H1 (cell line): Measurements from ENCODE around the gene GNB1. TPM values are rescaled to one million over a fixed set of nuclear protein-coding genes. Genes with fewer than 3 reads are reported as not detected.
"Not testable (repeated sequence)": the region's sequence is repeated elsewhere in the genome, so short reads cannot be mapped to it uniquely, and the experiment has no call there.

Experiments used
- CTCF ChIA-PET: fragments of 300-600 bp; sonication (Branson Sonifier 250); formaldehyde crosslinking; loops from one replicate; lab custom pipeline; 2021; ENCODE audit not compliant: partially characterized antibody; lab: Charles Lee
- POLR2A ChIA-PET: fragments of 300-600 bp; sonication (Branson Sonifier 250); formaldehyde crosslinking; loops from one replicate; lab custom pipeline; 2021; ENCODE audit warnings: inconsistent platforms; ENCODE audit not compliant: partially characterized antibody; lab: Charles Lee
- DNase-seq, 2 experiments: peaks; one replicate each; pipeline versions ENCODE4 v3.0.0 to v3.0.0-alpha.2; 2010 to 2022; ENCODE audit warnings: low spot score in 2 of 2, low read depth in 1 of 2, mixed read lengths in 1 of 2
- FAIRE-seq: peaks from 2 replicates; lab custom pipeline; 2011; peaks lifted over from hg19 to GRCh38; lab: Jason Lieb, UNC
- H2AFZ ChIP-seq: 2 replicates; pipeline ENCODE4 v1.8.1; 2012; ENCODE audit warnings: low read length, inconsistent platforms
- H2AK5ac ChIP-seq: 2 replicates; pipeline ENCODE4 v1.6.1; 2013; ENCODE audit warnings: low read depth, low read length
- H2BK120ac ChIP-seq: replicated peaks from 2 replicates; pipeline ENCODE3; 2013; ENCODE audit warnings: low read depth, low read length, inconsistent platforms
- H2BK12ac ChIP-seq: 2 replicates; pipeline ENCODE4 v1.6.1; 2013; ENCODE audit warnings: low read depth, low read length
- H2BK15ac ChIP-seq: 2 replicates; pipeline ENCODE4 v1.6.1; 2013; ENCODE audit warnings: low read length
- H2BK20ac ChIP-seq: 2 replicates; pipeline ENCODE4 v1.6.1; 2013; ENCODE audit warnings: low read length
- H2BK5ac ChIP-seq: 2 replicates; pipeline ENCODE4 v1.6.1; 2013; ENCODE audit warnings: low read depth, low read length
- H3K14ac ChIP-seq: 2 replicates; pipeline ENCODE4 v1.6.1; 2013; ENCODE audit warnings: inconsistent platforms; ENCODE audit not compliant: insufficient read length
- H3K18ac ChIP-seq: 2 replicates; pipeline ENCODE4 v1.6.1; 2013; ENCODE audit warnings: low read length; ENCODE audit errors: extremely low read depth
- H3K23ac ChIP-seq: 2 replicates; pipeline ENCODE4 v1.6.1; 2013; ENCODE audit warnings: inconsistent platforms; ENCODE audit not compliant: insufficient read length
- H3K23me2 ChIP-seq: 2 replicates; pipeline ENCODE4 v1.6.1; 2013; ENCODE audit warnings: low read depth, low read length
- H3K27ac ChIP-seq: 2 replicates; pipeline ENCODE4 v1.6.1; 2011; ENCODE audit warnings: low read depth, low read length, inconsistent platforms
- H3K27me3 ChIP-seq, 4 experiments: replicated peaks in 1 of 4; 1 replicate in 1 of 4; 2 replicates in 3 of 4; pipeline versions ENCODE4 v1.6.1 to v1.8.1; 2011 to 2013; ENCODE audit warnings: low read length in 3 of 4, mild to moderate bottlenecking in 3 of 4, inconsistent platforms in 2 of 4, mixed read lengths in 2 of 4, moderate library complexity in 1 of 4; ENCODE audit not compliant: control insufficient read depth in 3 of 4, insufficient read depth in 3 of 4; ENCODE audit errors: extremely low read depth in 1 of 4
- H3K36me3 ChIP-seq, 4 experiments: 2 replicates each; pipeline versions ENCODE4 v1.6.1 to v1.8.1; 2011 to 2013; ENCODE audit warnings: mild to moderate bottlenecking in 4 of 4, low read length in 3 of 4, moderate library complexity in 2 of 4, control low read depth in 1 of 4, inconsistent platforms in 1 of 4; ENCODE audit not compliant: insufficient read depth in 4 of 4, control insufficient read depth in 2 of 4
- H3K4ac ChIP-seq: replicated peaks from 2 replicates; pipeline ENCODE3; 2013; ENCODE audit warnings: low read length, low read depth, mixed read lengths, inconsistent platforms; ENCODE audit not compliant: insufficient read length
- H3K4me1 ChIP-seq, 4 experiments: replicated peaks in 1 of 4; 1 replicate in 1 of 4; 2 replicates in 3 of 4; pipeline versions ENCODE4 v1.6.1 to v1.8.1; 2011 to 2013; ENCODE audit warnings: low read length in 3 of 4, inconsistent platforms in 2 of 4, mixed read lengths in 1 of 4; ENCODE audit not compliant: insufficient read depth in 4 of 4, control insufficient read depth in 3 of 4
- H3K4me2 ChIP-seq, 2 experiments: 2 replicates each; pipeline versions ENCODE4 v1.6.1 to v1.8.1; 2011 to 2013; ENCODE audit warnings: low read depth in 2 of 2, low read length in 2 of 2, control low read depth in 1 of 2, inconsistent platforms in 1 of 2, mild to moderate bottlenecking in 1 of 2; ENCODE audit not compliant: insufficient read depth in 1 of 2
- H3K4me3 ChIP-seq, 4 experiments: fragments of 200-600, 300-600 bp in 1 of 4; sonication (generic), shearing (Covaris generic), sonication (Bioruptor Twin) in 1 of 4; 2 replicates each; pipeline versions ENCODE4 v1.5.1 to v1.8.1; 2011 to 2016; ENCODE audit warnings: low read length in 4 of 4, low read depth in 3 of 4, control low read depth in 2 of 4, inconsistent platforms in 2 of 4, mild to moderate bottlenecking in 2 of 4, mixed read lengths in 1 of 4, moderate library complexity in 1 of 4; ENCODE audit not compliant: insufficient read depth in 2 of 4; ENCODE audit errors: extremely low read depth in 1 of 4
- H3K56ac ChIP-seq: replicated peaks from 2 replicates; pipeline ENCODE3; 2013; ENCODE audit warnings: low read depth, mild to moderate bottlenecking, mixed read lengths, low read length, inconsistent platforms; ENCODE audit not compliant: insufficient read length
- H3K79me1 ChIP-seq: 2 replicates; pipeline ENCODE4 v1.6.1; 2013; ENCODE audit warnings: low read depth, low read length, control low read depth
- H3K79me2 ChIP-seq, 2 experiments: 2 replicates each; pipeline versions ENCODE4 v1.6.1 to v1.8.1; 2012 to 2013; ENCODE audit warnings: low read length in 2 of 2, mild to moderate bottlenecking in 2 of 2, inconsistent platforms in 1 of 2; ENCODE audit not compliant: insufficient read depth in 2 of 2, control insufficient read depth in 1 of 2
- H3K9ac ChIP-seq, 4 experiments: replicated peaks in 1 of 4; 1 replicate in 1 of 4; 2 replicates in 3 of 4; pipeline versions ENCODE4 v1.6.1 to v1.8.1; 2011 to 2013; ENCODE audit warnings: low read depth in 3 of 4, low read length in 3 of 4, control low read depth in 2 of 4, mild to moderate bottlenecking in 2 of 4, moderate library complexity in 2 of 4, inconsistent platforms in 1 of 4; ENCODE audit errors: extremely low read depth in 1 of 4
- H3K9me3 ChIP-seq, 2 experiments: 2 replicates each; pipeline versions ENCODE4 v1.6.1 to v1.8.1; 2012 to 2013; ENCODE audit warnings: mild to moderate bottlenecking in 2 of 2, moderate library complexity in 2 of 2, control low read depth in 1 of 2, inconsistent platforms in 1 of 2, low read depth in 1 of 2, low read length in 1 of 2, mixed read lengths in 1 of 2; ENCODE audit not compliant: insufficient read depth in 2 of 2
- H4K20me1 ChIP-seq, 2 experiments: replicated peaks in 1 of 2; 2 replicates each; pipeline versions ENCODE3 to v1.8.1; 2011 to 2013; ENCODE audit warnings: inconsistent platforms in 2 of 2, low read length in 2 of 2, mild to moderate bottlenecking in 1 of 2; ENCODE audit not compliant: insufficient read depth in 2 of 2, control insufficient read depth in 1 of 2
- H4K5ac ChIP-seq: 2 replicates; pipeline ENCODE4 v1.6.1; 2013; ENCODE audit warnings: low read length, low read depth, mixed read lengths, inconsistent platforms; ENCODE audit not compliant: insufficient read length
- H4K8ac ChIP-seq: 2 replicates; pipeline ENCODE4 v1.8.0; 2013; ENCODE audit warnings: mild to moderate bottlenecking, moderate library complexity, low read length, inconsistent platforms; ENCODE audit not compliant: insufficient read depth; ENCODE audit errors: extremely low read depth
- H4K91ac ChIP-seq: replicated peaks from 2 replicates; pipeline ENCODE3; 2013; ENCODE audit warnings: low read length, mixed read lengths, inconsistent platforms; ENCODE audit not compliant: insufficient read length
- CBX5 ChIP-seq: fragments of 300-800, 300-1000 bp; sonication (generic); IDR thresholded peaks from 2 replicates; pipeline ENCODE4 v1.7.1; 2016; ENCODE audit warnings: antibody characterized with exemption, low read length, low read depth
- KDM1A ChIP-seq: fragments of 200-600, 300-600 bp; sonication (generic); IDR thresholded peaks from 2 replicates; pipeline ENCODE4 v1.7.1; 2016; ENCODE audit warnings: mild to moderate bottlenecking, low read length, borderline replicate concordance
- POU5F1 ChIP-seq: IDR thresholded peaks from 2 replicates; pipeline ENCODE4 v1.6.1; 2011; ENCODE audit warnings: low read depth, mild to moderate bottlenecking, low read length, moderate library complexity
- WGBS, 2 experiments: shearing (Covaris generic) in 1 of 2; methylation state at CpG; one replicate each; pipeline versions ENCODE4 v1.1.6 to v1.1.7; 2013 to 2015; ENCODE audit warnings: low lambda C conversion rate in 2 of 2, mixed read lengths in 2 of 2, inconsistent platforms in 1 of 2, low coverage in 1 of 2, missing lambda C conversion rate in 1 of 2; ENCODE audit not compliant: insufficient replicate concordance in 2 of 2, insufficient coverage in 1 of 2, insufficient read length in 1 of 2; ENCODE audit errors: extremely low coverage in 1 of 2, missing lambda C conversion rate in 1 of 2; 5-methylcytosine and 5-hydroxymethylcytosine counted together
- polyA plus RNA-seq, 7 experiments: library from polyadenylated mRNA; depleted of rRNA in 3 of 7; stranded (reverse) in 5 of 7; unstranded in 2 of 7; fragments of >200 nt in 5 of 7; fragments of 200-250 nt in 2 of 7; gene quantifications; 1 replicate in 5 of 7; 2 replicates in 1 of 7; 4 replicates in 1 of 7; pipeline versions ENCODE4 v1.2.1 to v1.2.3, GENCODE V29; 2011 to 2013; ENCODE audit warnings: missing spikeins in 2 of 7, mixed read lengths in 2 of 7
- total RNA-seq: library from RNA; stranded (reverse); fragmentation: NEBNext Ultra II Directional; extraction: Animal tissue kit (Norgen Biotek cat#: 25700); gene quantifications from 2 replicates; pipeline ENCODE4 v1.2.1, GENCODE V29; 2021

The GNB1 gene
- total and polyA plus RNA-seq, 2 of the 8 experiments (the other 6 are each of a cell fraction or from before 2014, with no cell fraction given) = 343 to 382 TPM

DNA sequence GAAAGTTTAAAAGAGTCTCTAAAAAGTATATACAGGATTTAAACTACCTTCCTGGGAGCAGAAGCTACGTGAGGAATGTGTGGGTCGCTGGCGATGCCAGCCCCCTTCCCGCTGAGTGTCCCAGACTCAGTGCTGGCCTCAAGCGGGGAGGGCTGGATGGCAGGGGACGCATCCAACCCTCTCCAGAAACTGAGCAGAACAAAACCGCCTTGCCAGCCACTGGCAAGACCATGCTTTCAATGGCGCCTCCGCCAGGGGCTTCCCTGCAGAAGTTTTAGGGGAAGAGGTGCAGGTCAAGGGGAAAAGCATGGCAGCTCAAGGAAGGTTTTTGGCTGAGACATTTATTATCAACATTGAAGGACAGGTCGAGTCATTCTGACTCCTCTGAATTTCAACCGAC lies 138.7 kb downstream of the GNB1 start (continued):
- TF ChIP-seq CBX5 (no peak), KDM1A (no peak), POU5F1 (no peak)

DNA sequence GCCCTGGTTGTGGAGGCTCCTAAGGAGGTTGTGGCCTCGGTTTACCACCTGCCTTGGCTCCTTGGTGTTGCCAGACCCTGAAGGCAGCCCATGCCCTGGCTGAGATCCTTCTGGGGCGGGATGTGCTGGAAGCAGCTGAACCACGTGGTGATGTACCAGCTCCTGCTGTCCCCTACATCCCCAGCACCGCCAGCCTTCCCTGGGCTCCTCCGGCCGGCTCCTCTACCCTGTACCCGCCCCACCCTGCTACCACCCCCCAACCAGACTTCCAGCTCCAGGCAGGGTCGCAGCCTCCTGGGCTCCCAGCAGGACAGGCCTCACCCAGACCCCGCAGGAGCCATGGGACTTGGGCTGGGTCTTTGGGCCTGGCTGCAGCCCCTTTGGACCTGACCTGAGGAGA lies 140.9 kb downstream of the GNB1 start:
- H2AFZ ChIP-seq, H3K9me3 ChIP-seq, CTCF ChIA-PET, H3K23me2 ChIP-seq, H3K4me2 ChIP-seq, H4K91ac ChIP-seq, H2AK5ac ChIP-seq, H2BK12ac ChIP-seq, H3K79me1 ChIP-seq, H4K8ac ChIP-seq, H3K27me3 ChIP-seq, DNase-seq, H3K4ac ChIP-seq, H3K23ac ChIP-seq, H2BK20ac ChIP-seq, H3K4me1 ChIP-seq, H2BK120ac ChIP-seq, H3K9ac ChIP-seq, FAIRE-seq, H3K79me2 ChIP-seq, H3K4me3 ChIP-seq, H3K27ac ChIP-seq, H3K14ac ChIP-seq, POLR2A ChIA-PET, H2BK5ac ChIP-seq, H4K20me1 ChIP-seq, H2BK15ac ChIP-seq, H3K56ac ChIP-seq, H3K18ac ChIP-seq, H4K5ac ChIP-seq: not testable (repeated sequence)
- peaks cover 7 to 22% (median 14%) of the 10 kb centered on the region in 4 experiments; a peak in 7 of 8 replicates for H3K36me3 ChIP-seq
- no CpG with 5 or more reads among the region's 9 CpGs for WGBS, 2 experiments
